ENCODE data around the gene PRDM16.

The PRDM16 gene

DNA sequence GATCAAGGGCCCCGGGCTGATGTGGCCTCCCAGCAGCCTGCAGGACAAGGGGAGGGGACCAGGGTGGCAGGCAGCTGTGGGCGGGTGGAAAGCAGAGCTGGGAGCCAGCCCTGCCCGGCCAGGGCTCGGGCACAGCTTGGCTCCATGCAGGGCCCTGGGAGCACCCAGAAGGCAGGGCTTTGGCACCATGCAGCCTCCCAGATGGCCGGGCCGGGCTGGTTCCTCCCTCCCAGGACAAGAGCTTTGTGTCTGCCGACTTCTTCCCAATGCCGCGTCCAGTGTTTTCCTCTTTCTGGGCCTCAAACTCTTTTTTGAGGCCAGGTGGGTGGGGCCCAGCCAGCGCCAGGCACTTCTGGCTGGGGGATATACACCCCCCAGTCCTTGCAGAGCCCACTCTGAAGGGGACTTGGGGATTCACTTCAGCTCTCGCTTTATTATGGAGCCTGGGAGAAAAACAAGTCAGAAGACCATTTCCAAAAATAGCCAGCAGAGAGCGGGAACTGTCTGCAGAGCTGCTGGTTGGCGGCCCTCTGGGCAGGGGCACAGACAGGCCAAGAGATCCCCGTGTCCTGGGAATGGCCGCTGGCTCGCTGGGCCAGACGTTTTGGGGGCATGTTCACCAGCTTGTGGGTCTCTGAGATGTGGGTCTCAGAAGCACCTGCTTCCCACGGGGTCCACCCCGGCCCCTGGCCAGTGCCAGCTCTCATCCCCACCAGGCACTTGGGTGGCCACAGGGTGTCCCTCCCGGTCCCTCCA is 281.7 kb downstream of the PRDM16 start:
- DNase-seq: no peak

DNA sequence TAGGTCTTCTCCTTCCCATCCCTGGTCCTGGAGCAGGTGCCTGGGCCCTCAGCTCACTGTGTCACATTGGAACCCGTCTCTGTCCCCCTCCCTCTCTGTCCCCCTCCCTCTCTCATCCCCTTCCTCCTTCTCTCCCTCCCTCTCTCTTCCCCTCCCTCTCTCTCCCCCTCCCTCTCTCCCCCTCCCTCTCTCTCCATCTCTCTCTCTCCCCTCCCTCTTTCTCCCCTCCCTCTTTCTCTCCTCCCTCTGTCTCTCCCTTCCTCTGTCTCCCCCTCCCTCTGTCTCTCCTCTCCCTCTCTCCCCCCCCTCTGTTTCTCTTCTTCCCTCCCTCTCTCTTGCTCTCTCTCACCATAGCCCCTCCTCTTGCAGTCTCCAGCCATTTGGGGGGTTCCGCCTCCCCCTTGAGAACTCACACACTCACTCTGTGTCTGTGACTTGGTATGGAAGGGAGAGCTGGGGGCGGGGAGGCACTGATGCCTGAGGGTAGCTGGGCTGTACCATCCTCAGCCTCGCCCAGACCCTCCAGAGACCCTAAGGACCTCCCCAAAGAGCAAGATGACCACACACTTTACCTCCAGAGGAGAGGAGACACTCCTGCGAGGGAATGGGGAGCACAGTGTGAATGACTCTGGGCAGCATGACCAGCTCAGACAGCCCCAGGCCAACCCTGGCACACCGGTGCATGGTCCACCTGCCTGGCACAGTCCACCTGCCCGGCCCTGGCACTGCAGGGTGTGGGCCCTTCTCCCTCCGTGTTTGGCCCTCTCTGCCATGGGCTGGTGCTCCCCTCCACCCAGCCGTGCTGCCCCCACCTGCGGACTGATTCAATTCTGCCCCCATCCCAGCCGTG is 282.7 kb downstream of the PRDM16 start:
- no peak for DNase-seq

DNA sequence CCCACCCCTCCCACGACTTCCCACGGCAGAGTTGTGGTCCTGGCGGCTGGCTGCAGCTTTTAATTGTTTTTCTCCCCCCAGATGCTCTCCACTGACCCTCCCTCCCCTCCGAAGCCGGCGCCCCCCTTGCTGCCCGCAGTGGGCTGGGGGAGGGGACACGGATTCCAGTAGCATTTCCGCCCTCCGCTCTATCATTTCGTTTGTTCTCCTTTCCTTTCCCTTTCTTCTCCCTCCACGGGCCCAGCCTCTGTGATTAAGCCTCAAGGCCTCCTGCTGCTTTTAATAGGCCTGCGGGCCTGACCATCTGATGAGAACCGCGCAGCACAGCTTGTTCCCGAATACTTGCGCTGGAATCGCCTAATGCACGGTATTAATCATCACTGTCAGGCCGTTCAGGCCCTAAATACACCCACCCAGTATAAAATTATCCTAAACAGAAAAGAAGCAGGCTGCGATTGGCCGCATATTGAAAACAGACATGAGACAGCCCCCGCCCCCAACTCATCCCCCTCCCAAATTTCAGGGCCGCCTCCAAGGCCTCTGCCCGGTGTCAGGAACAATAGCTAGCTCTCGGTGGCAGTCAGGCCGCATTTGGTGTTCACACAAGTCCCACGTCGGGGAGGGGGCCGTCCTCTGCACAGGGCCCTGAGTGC is 283.4 kb downstream of the PRDM16 start:
- no peak for DNase-seq

DNA sequence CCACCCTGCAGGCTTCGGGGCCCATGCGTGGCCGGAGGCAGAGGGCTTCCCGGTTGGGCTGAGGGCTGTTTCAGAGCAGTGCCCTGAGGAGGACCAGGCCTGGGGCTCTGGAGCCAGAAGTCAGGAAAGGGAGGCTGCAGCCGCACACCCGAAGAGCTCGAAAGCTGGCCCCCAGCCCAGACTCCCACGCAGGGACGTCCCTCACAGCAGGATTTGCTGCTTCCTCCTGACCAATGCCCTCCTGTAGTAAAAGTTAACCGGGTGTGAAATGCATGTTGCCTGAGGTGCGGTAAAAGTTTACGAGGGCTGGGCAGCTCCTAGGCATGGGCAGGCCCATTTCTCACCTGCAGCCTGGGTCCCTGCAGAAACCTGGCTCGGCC is 283.9 kb downstream of the PRDM16 start:
- no peak for DNase-seq

DNA sequence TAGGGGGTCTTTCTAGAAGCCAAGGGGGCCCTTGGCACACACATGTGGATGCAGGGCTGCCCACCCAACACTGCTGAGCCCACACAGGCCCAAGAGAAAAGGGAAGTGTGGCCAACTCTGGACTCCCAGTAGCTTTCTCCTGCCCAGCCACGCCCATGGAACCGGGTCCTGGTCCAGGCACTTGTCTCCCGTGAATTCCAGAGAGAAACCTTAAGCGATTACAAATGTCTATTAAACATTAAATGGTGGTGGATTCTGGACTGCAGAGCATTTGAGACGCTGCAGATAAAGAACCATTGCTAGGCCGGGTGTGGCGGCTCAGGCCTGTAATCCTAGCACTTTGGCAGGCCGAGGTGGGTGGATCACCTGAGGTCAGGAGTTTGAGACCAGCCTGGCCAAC is 284.9 kb downstream of the PRDM16 start:
- no peak for DNase-seq

DNA sequence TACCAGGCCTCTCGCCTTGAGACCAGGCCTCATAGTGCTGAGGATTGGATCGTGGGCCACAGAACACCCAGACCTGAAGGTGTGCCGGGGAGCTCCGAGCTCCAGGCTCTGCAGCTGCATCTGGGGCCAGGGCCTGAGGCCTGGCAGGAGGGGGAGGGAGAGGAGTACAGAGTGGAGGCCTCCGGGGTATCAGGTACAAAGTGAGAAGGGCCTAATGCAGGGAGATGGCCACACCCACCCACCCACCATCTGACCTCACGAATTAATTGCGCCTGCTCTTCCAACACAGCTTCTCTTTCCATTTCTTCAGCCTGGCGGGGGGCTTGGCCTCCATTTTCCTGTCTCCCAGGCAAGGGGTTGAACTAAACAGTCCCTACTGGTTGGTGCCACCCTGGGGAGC is 286.1 kb downstream of the PRDM16 start:
- no peak for DNase-seq

DNA sequence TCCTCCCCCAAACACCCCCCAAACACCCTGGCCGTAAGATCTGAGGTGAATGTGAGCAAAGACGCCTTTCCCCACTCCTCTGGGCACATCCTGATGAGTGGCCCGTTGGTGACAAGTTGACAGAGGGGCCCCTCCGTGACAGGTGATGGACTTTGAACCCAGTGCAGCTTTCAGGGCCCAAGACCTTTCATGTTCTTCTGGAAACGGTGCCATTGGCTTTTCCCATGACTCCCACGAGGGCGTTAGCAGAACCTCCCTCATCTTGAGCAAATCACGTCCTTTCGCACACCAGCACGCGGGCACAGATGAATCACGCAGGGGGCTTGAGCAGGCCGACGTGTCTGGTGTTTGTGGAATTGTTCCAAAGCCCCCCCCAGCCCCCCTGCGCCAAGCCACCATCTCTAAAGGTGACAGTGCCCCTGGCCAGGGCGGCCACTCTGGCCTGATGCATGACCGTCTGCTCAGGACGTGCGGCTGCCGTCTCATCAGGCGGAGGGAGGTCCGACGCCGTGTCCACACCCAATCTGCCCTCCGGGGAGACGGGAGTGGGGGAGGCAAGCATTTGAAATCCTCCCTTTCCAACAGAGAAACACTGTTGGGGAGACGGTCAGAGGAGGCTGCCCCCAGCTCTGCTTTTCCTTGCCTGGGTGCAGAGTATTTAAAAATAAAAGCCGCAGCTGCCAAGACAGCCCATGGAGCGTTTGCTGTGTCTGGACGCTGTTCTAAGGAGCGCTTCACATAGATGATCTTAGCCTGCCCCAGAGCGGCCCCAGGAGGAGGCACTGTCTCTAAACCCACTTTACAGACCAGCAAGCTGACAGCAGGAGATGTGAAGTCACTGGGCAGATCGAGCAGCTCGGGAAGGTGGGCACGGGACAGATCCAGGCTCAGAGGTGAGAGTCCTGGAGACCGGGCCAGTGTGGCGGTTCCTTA is 287.2 kb downstream of the PRDM16 start:
- no peak for DNase-seq

DNA sequence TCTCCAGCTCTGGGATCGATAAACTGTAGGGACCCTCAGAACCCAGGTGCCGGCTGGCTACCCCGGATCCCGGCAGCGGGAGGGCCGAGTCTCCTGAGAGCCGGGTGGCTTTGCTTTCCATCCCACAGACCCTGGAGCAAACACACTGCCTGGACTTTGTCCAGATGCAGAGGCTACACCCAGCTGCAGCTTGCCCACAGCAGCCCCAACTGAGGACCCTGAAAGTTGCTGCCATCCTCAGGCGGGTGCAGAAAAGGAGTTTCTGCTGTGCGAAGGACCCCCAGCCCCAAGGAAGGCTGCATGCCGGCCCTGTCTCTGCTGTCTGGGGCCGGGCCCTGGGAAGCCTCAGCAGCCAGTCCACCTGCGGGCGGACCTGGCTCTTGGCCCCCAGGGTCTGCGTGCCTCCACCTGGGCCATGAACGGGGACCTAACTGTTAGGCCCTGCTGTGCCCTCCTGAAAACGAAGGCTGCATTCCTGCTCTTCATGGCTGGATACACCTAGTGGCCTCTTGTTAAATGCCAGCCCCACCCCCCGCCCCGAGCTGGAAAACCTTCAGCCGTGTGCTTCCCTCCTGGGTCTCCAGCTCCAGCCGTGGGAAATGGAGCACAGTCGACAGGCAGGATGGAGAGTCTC is 287.9 kb downstream of the PRDM16 start:
- no peak for DNase-seq

DNA sequence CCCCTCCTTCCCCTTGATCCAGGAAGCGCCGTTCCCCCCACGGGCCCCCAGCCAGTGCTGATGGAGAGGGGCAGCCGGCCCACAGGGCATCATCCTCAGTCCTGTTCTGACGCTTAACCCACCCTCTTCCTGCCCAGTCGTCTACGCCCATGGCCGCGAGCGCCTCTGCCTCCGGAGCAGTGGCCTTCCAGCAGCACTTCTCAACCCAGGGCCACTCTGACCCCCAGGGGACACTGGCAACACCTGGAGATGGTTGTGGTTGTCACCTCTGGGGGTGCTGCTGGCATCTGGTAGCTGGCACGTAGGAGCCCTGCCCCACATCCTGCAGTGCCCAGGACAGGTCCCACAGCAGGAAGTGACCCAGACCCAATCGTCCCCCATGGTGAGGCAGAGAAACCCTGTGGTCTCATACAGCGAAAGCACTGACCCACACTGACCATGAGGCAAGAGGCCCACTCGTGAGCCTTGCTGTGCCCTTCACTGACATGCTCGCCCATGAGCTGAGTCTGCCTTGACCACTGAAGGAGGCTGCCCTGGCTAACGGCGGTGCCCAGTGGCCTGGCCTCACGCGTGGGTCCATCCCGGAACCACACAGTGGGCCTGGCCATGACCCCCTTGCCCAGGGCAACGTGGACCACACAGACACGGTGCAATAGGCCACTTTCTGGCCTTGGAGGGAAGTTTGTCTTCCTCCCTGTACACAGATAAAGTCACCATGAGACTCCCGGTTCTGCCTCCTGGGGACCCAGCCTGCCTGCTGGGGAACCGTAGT is 288.7 kb downstream of the PRDM16 start:
- DNase-seq: no peak

DNA sequence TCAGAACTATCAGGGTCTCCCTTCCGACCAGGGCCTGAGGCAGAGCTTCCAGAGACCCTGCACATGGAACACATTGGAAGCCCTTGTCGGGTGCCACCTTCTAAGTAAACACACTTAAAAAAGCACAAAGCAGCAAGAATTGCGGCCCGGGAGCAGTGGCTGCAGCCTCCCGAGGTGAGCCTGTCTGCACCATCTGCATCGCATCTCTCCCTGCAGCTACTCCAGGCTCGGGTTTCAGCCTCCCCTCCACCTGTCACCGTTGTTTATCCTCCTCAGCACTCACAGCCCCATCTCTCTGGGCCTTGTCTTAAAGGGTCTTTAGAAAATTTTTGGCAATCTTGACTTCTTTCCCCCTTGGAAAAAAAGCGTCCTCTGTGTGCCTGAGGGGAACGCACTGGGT is 290.3 kb downstream of the PRDM16 start:
- peak; percentile 8 for DNase-seq

DNA sequence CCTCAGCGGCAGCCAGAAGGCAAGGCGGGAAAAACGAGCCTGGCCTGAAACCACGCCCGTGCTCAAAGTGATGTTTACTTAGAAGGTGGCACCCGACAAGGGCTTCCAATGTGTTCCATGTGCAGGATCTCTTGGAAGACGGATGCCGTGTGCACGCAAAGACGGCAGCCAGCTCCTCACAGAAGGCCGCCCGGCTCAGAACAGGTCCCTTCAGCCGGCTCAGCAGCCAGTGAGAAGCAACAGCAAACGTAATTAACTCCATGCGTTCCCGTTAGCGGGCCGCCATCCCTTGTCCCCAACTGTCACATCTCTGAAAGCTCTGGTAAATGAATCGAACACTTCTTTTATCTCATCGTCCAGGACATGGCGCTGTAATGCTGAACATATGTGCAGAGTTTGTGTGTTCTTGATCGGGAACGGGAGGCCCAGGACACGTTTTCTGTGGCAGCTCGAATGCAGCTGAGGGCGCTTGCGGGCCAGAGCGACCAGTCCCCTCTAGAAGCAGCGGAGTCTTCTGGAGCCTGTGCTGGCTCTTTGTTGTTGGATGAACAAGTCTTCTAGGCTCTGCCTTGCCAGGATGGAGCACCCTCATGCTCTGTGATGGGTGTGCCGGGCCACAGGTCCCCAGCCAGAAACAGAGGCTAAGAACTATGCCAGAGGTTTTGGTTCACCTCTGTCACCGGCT is 290.9 kb downstream of the PRDM16 start:
- no peak for DNase-seq

DNA sequence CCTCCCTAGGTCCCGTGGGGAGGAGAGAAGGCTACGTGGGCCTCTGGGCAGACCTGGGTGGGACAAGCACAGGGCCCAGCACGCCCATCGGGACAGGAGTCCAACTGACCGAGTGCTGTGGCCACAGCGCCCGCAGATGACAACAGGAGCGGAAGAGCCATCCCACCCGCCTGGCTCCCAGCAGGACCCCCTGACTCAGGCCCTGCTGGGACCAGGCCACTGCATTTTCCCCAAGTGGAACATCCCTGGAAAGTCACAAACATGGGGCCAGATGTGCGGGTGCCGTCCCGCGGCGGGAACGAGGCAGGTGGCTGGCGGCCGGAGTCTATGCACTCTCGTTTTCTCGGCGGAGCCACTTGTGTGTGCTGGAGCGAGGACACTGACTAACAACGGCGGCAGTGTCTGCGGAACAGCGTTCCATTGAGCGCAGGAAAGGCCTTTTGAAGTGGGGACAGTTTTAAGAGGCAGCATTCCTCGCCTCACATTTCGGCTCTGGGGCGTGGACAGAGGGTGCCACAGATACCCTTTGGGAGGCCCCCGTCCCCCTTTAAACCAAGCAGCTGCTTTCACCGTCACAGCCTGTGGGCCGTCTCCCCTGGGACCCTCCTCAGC is 291.7 kb downstream of the PRDM16 start:
- no peak for DNase-seq

DNA sequence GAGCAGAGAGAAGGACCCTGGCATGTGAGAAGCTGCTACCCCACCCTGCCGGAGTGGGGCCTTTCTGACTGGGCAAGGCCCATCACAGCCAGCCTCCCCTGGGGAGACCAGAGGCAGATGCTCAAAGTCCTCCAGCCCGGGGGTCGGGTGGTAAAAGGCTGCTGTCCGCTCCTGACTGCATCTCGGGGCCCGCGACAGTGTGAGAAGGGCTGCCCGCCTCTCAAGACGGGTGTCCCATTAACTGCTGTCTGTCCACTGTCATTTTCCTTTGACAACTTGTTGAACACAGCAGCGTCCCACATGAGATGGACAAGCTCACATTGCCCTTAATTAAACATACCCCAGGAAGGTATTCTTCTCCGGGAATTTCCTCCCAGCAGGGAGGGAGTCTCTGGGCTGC is 294.0 kb downstream of the PRDM16 start:
- DNase-seq: no peak

DNA sequence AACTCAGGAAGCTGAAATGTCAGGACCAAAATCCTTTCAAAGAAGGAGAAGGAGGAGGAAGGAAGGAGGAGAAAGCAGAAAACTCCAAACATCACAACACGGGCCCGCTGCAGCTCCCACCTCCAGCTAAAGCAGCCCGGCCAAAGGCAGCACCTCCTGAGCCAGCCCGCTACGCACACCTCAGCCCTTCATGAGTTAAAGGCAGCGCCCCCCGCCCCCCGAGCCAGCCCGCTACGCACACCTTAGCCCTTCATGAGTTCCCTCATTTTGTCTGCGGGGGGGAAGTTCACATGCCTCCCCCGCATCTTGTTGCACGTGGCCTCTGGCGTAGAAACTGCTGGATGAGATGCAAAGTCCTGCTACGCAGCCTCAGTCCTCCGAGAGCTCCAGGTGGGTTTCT is 294.8 kb downstream of the PRDM16 start:
- DNase-seq: no peak

DNA sequence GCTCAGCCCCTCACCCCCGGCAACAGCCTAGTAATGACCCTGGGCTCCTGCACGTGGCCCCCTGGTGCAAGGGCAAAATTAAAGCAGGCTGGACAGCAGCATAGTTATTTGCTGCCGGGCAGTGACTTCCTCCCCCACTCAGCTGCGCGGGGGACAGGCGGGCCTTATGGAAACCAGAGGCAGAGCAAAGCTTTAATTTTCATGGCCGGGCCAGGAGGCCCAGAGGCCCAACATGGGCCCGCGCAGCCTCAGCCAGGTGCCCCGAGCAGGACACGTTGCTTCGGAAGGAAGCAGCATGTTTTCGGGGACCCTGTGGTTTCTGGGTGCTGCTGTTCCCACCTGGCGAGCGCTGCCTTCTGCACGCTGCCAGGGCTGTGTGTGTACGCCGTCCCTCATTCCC is 295.5 kb downstream of the PRDM16 start:
- no peak for DNase-seq

DNA sequence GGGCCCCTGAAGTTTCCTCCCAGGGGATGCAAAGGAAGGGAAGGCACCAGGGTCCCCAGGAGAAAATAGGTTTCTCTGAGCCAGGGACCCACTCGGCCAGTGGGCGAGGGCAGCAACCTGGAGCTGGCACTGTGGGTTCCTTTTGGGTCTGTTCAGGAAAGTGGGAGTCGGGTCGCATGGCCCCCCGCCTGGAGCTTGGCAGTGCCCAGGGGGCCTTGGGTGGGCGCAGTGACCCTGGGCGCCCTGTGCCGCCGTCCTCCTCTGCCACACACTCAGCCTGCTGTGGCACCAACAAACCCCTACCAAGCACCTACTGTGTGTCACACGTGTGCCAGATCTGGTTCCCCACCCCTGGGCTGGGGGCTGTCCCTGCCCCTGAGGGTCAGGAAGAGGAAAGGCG is 296.0 kb downstream of the PRDM16 start:
- no peak for DNase-seq

DNA sequence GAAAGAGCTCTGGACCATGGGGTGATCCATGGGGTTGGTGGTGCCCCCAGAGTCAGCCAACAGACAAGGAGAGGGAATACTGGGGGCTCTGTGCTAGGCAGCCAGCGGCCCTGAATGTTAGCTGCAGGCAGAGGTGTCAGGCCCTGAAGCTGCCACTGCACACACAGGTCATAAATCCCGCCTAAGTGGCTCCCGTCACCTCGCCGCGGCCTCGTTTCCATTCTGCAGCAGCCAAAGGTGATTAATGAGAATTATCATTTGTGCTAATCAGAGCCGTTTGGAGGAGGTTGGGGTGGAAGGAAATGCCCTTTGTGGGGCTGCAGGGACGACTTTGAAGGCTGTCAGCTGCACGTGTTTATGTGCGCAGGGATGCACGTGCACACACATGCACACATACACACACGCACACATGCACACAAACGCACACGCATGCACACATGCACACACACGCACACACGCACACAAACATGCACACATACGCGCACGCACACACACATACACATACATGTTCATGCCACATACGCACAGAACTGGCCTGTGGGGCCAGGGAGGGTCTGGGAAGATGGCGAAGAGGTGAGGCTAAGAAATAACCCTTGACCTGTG is 296.6 kb downstream of the PRDM16 start:
- no peak for DNase-seq

DNA sequence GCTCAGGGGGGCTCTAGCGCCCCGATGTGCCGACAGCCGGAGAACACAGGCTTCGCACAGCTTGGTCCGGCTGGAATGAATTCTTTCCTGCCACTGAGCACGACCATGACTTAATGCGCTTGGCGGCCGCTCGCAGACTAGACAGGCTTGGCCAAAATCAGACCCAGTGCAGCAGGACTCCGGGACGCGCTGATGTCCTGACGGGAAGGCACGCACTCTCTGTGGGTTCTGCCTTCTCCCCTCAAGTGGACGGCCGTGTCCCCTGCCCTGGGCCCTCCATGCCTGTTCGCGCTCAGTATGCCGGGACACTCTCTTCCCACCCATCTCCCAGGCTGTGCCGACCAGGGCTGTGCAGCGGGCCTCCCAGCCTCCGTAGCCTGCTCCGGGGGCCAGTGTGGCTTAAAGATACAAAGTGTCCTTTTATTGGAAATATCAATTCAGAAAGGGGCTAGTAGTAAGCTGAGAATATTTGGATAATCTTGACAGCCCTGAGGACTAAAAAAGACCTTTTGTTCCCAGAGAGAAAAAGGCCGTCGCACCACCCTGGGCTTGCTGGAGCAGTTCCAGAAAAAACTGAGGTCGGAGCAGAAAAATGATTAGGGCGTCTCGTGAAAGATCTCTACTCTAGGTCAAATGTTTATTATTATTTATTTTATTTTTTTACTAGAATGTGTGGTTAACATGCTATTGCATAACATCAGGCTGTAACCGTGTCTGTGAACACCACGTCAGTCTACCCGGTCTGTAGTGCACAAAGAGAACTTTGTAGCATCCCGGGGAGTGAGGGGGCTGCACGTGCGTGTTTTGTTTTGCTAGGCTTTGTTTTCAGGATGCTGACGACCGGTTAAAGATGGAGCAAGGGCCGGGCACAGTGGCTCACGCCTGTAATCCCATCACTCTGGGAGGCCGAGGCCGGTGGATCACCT is 297.4 kb downstream of the PRDM16 start:
- DNase-seq: no peak

DNA sequence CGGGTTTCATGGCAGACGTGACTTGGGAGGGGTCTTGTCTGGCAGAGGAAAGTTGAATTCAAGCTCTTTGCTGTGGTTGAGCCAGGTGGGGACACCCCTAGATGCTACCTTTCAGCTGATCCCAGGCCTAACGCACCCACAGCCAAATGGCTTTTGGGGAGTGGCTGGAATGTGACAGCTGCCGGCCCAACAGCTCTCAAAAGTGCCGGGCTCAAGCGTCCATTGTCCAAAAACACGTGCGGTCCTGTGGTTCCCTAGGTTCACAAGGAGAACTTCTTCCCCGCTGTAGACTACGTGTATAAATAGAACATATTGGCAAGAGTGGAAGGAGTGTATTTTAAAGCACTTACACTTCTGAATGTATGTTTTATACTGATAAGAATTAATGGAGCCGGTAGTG is 298.4 kb downstream of the PRDM16 start:
- no peak for DNase-seq
